Effector memory CD8-positive, alpha-beta T cell (primary cell): ENCODE measurements around the gene FAXC.

Source experiments
- ATAC-seq: fragments of 150-1000 bp; cut with Tn5 transposase; replicated peaks from 2 replicates; pipeline ENCODE4 v1.10.0; 2021; ENCODE audit warnings: mild to moderate bottlenecking, moderate library complexity
- DNase-seq, 3 experiments: peaks; one replicate each; pipeline ENCODE4 v3.0.0; 2021
- H3K27ac Mint-ChIP-seq, 2 donors: one replicate each; pipeline ENCODE4 v1.8.0; 2022; ENCODE audit warnings: mild to moderate bottlenecking in 2 of 2, mixed read lengths in 2 of 2, moderate library complexity in 2 of 2
- H3K27me3 Mint-ChIP-seq, 2 donors: one replicate each; pipeline ENCODE4 v1.8.0; 2022; ENCODE audit warnings: mixed read lengths in 2 of 2
- H3K36me3 Mint-ChIP-seq: one replicate; pipeline ENCODE4 v1.8.0; 2022; ENCODE audit warnings: mild to moderate bottlenecking, moderate library complexity, mixed read lengths; ENCODE audit not compliant: insufficient read depth
- H3K4me1 Mint-ChIP-seq, 2 donors: one replicate each; pipeline ENCODE4 v1.8.0; 2022; ENCODE audit warnings: low read depth in 2 of 2, mixed read lengths in 2 of 2
- H3K4me3 Mint-ChIP-seq, 2 donors: one replicate each; pipeline ENCODE4 v1.8.0; 2022; ENCODE audit warnings: mild to moderate bottlenecking in 2 of 2, mixed read lengths in 2 of 2, moderate library complexity in 2 of 2
- H3K9me3 Mint-ChIP-seq, 2 donors: one replicate each; pipeline ENCODE4 v1.8.0; 2022; ENCODE audit warnings: mixed read lengths in 2 of 2

The FAXC gene

GRCh38 chr6:99331531-99331930 lies 17.9 kb downstream of the FAXC start:
- H3K4me3 Mint-ChIP-seq = no peak overlapping the region
- DNase-seq = no peak
- H3K4me1 Mint-ChIP-seq = peaks cover 2 to 3% of the 10 kb centered on the region in 2 donors
- H3K27me3 Mint-ChIP-seq = peaks cover 8 to 9% of the 10 kb centered on the region in 2 donors
- no peaks in the 10 kb centered on the region for H3K9me3 Mint-ChIP-seq
- ATAC-seq = no peak
- H3K27ac Mint-ChIP-seq = no peak overlapping the region
- no peaks in the 10 kb centered on the region for H3K36me3 Mint-ChIP-seq

- ATAC-seq (peak; percentile 74), DNase-seq (peak; percentile 39 to 46 (median 39))
- Mint-ChIP-seq H3K4me3 (peak overlapping the region in 1 of 2 donors; percentile 11), H3K27ac (no peak overlapping the region), H3K9me3 (no peaks in the 10 kb centered on the region), H3K36me3 (no peaks in the 10 kb centered on the region), H3K27me3 (peaks cover 6% of the 10 kb centered on the region in 2 donors), H3K4me1 (peaks cover 2 to 3% of the 10 kb centered on the region in 2 donors)
Measured at GRCh38 chr6:99330159-99330558, 19.3 kb downstream of the FAXC start.

- no peaks in the 10 kb centered on the region for H3K9me3 Mint-ChIP-seq
- peaks cover 7 to 34% of the 10 kb centered on the region in 2 donors for H3K27me3 Mint-ChIP-seq
- DNase-seq (no peak), ATAC-seq (no peak)
- no peaks in the 10 kb centered on the region for H3K36me3 Mint-ChIP-seq
- no peak overlapping the region for H3K27ac Mint-ChIP-seq
- no peak overlapping the region for H3K4me3 Mint-ChIP-seq
- no peaks in the 10 kb centered on the region for H3K4me1 Mint-ChIP-seq
Measured at GRCh38 chr6:99324996-99325395, 24.5 kb downstream of the FAXC start.

GRCh38 chr6:99318566-99318965 lies 30.9 kb downstream of the FAXC start:
- no peak overlapping the region for H3K27ac Mint-ChIP-seq
- peaks cover 44 to 62% of the 10 kb centered on the region in 2 donors for H3K27me3 Mint-ChIP-seq
- H3K36me3 Mint-ChIP-seq = no peaks in the 10 kb centered on the region
- H3K4me1 Mint-ChIP-seq = no peaks in the 10 kb centered on the region
- DNase-seq (no peak), ATAC-seq (no peak)
- no peak overlapping the region for H3K4me3 Mint-ChIP-seq
- H3K9me3 Mint-ChIP-seq = no peaks in the 10 kb centered on the region

- Mint-ChIP-seq H3K36me3 (no peaks in the 10 kb centered on the region), H3K27me3 (peaks cover 26 to 29% of the 10 kb centered on the region in 2 donors), H3K27ac (no peak overlapping the region), H3K4me3 (no peak overlapping the region), H3K4me1 (no peaks in the 10 kb centered on the region), H3K9me3 (no peaks in the 10 kb centered on the region)
- DNase-seq (no peak), ATAC-seq (no peak)
Measured at GRCh38 chr6:99312354-99312753, 37.1 kb downstream of the FAXC start.

- Mint-ChIP-seq H3K4me3 (no peak overlapping the region), H3K36me3 (no peaks in the 10 kb centered on the region), H3K9me3 (no peaks in the 10 kb centered on the region), H3K27ac (no peak overlapping the region), H3K27me3 (peaks cover 26 to 41% of the 10 kb centered on the region in 2 donors), H3K4me1 (no peaks in the 10 kb centered on the region)
- DNase-seq (no peak), ATAC-seq (no peak)
Measured at GRCh38 chr6:99310553-99310952, 38.9 kb downstream of the FAXC start.

- Mint-ChIP-seq H3K27ac (no peak overlapping the region), H3K9me3 (no peaks in the 10 kb centered on the region), H3K27me3 (peaks cover 24 to 39% of the 10 kb centered on the region in 2 donors), H3K4me1 (no peaks in the 10 kb centered on the region), H3K4me3 (no peak overlapping the region), H3K36me3 (no peaks in the 10 kb centered on the region)
- no peak for ATAC-seq
- no peak for DNase-seq
Measured at GRCh38 chr6:99309557-99309956, 39.9 kb downstream of the FAXC start.

GRCh38 chr6:99308788-99309187 lies 40.7 kb downstream of the FAXC start:
- Mint-ChIP-seq H3K4me1 (no peaks in the 10 kb centered on the region), H3K4me3 (no peak overlapping the region), H3K9me3 (no peaks in the 10 kb centered on the region), H3K27me3 (peaks cover 19 to 35% of the 10 kb centered on the region in 2 donors), H3K27ac (no peak overlapping the region), H3K36me3 (no peaks in the 10 kb centered on the region)
- no peak for DNase-seq
- ATAC-seq = no peak

- DNase-seq (no peak), ATAC-seq (no peak)
- no peak overlapping the region for H3K27ac Mint-ChIP-seq
- no peaks in the 10 kb centered on the region for H3K9me3 Mint-ChIP-seq
- no peaks in the 10 kb centered on the region for H3K36me3 Mint-ChIP-seq
- no peaks in the 10 kb centered on the region for H3K4me1 Mint-ChIP-seq
- H3K27me3 Mint-ChIP-seq = peaks cover 19 to 33% of the 10 kb centered on the region in 2 donors
- H3K4me3 Mint-ChIP-seq = no peak overlapping the region
Measured at GRCh38 chr6:99307295-99307907, 42.1 kb downstream of the FAXC start.

- ATAC-seq (no peak), DNase-seq (no peak)
- Mint-ChIP-seq H3K27ac (no peak overlapping the region), H3K4me1 (no peaks in the 10 kb centered on the region), H3K9me3 (no peaks in the 10 kb centered on the region), H3K36me3 (no peaks in the 10 kb centered on the region), H3K27me3 (peaks cover 26 to 39% of the 10 kb centered on the region in 2 donors), H3K4me3 (no peak overlapping the region)
Measured at GRCh38 chr6:99306341-99306740, 43.1 kb downstream of the FAXC start.

GRCh38 chr6:99305021-99305554 lies 44.4 kb downstream of the FAXC start:
- H3K9me3 Mint-ChIP-seq = no peaks in the 10 kb centered on the region
- peaks cover 35 to 51% of the 10 kb centered on the region in 2 donors for H3K27me3 Mint-ChIP-seq
- ATAC-seq (no peak), DNase-seq (no peak)
- no peaks in the 10 kb centered on the region for H3K36me3 Mint-ChIP-seq
- no peak overlapping the region for H3K27ac Mint-ChIP-seq
- no peak overlapping the region for H3K4me3 Mint-ChIP-seq
- H3K4me1 Mint-ChIP-seq = no peaks in the 10 kb centered on the region

- Mint-ChIP-seq H3K4me1 (no peaks in the 10 kb centered on the region), H3K4me3 (no peak overlapping the region), H3K36me3 (no peaks in the 10 kb centered on the region), H3K27me3 (peaks cover 52 to 62% of the 10 kb centered on the region in 2 donors), H3K27ac (no peak overlapping the region), H3K9me3 (no peaks in the 10 kb centered on the region)
- no peak for ATAC-seq
- no peak for DNase-seq
Measured at GRCh38 chr6:99297415-99297814, 52.1 kb downstream of the FAXC start.

- DNase-seq = no peak
- H3K27me3 Mint-ChIP-seq = peaks cover 49 to 62% of the 10 kb centered on the region in 2 donors
- no peak overlapping the region for H3K27ac Mint-ChIP-seq
- H3K9me3 Mint-ChIP-seq = no peaks in the 10 kb centered on the region
- H3K36me3 Mint-ChIP-seq = no peaks in the 10 kb centered on the region
- no peak for ATAC-seq
- no peak overlapping the region for H3K4me3 Mint-ChIP-seq
- H3K4me1 Mint-ChIP-seq = no peaks in the 10 kb centered on the region
Measured at GRCh38 chr6:99297006-99297405, 52.5 kb downstream of the FAXC start.

- Mint-ChIP-seq H3K4me3 (no peak overlapping the region), H3K36me3 (no peaks in the 10 kb centered on the region), H3K27me3 (peaks cover 44 to 56% of the 10 kb centered on the region in 2 donors), H3K27ac (no peak overlapping the region), H3K9me3 (no peaks in the 10 kb centered on the region), H3K4me1 (no peaks in the 10 kb centered on the region)
- no peak for DNase-seq
- no peak for ATAC-seq
Measured at GRCh38 chr6:99296261-99296660, 53.2 kb downstream of the FAXC start.
